Measurements from ENCODE around the gene RCSD1. TPM values are rescaled to one million over a fixed set of nuclear protein-coding genes. Genes with fewer than 3 reads are reported as not detected.

The RCSD1 gene
- total and polyA plus RNA-seq, 7 donors: 3.9 to 34.2 (median 13.7) TPM

DNA sequence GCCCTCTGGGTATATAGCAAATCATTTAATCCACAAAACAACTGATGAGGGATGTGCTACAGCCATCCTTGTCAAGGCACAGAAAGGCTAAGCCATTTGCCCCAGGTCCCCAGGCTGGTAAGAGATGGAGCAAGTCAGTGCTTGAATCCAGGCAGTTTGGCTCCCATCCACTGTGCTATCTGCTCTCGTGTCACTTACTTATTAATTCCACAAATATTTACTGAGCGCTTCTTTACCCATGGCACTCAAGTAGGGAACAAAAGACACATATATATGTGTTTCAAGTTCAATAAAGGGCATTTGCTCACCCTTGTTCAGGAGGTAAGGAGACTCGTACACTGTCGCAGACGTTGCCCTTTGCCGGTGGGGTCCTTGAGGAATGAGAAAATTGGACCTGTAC is 53.2 kb downstream of the RCSD1 start:
- peaks cover 66% of the 10 kb centered on the region for H3K4me1 ChIP-seq
- TF ChIP-seq, protein P1, sequence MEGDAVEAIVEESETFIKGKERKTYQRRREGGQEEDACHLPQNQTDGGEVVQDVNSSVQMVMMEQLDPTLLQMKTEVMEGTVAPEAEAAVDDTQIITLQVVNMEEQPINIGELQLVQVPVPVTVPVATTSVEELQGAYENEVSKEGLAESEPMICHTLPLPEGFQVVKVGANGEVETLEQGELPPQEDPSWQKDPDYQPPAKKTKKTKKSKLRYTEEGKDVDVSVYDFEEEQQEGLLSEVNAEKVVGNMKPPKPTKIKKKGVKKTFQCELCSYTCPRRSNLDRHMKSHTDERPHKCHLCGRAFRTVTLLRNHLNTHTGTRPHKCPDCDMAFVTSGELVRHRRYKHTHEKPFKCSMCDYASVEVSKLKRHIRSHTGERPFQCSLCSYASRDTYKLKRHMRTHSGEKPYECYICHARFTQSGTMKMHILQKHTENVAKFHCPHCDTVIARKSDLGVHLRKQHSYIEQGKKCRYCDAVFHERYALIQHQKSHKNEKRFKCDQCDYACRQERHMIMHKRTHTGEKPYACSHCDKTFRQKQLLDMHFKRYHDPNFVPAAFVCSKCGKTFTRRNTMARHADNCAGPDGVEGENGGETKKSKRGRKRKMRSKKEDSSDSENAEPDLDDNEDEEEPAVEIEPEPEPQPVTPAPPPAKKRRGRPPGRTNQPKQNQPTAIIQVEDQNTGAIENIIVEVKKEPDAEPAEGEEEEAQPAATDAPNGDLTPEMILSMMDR (IDR thresholded peaks at IDR 0.05): no peak
- H3K9me3 ChIP-seq: no peaks in the 10 kb centered on the region
- H3K27ac ChIP-seq: peak overlapping the region; percentile 78
- H3K27me3 ChIP-seq (ENCODE audit: insufficient read depth in 3 of 3, low read length in 2 of 3): no peaks in the 10 kb centered on the region
- H3K36me3 ChIP-seq (ENCODE audit: insufficient read depth in 1 of 2, low read depth in 1 of 2): peaks cover 0 to 3% of the 10 kb centered on the region in 2 donors
- DNase-seq (no peak), ATAC-seq (no peak)
- H3K4me3 ChIP-seq: no peak overlapping the region
- intact Hi-C loops (cut with DNase I): no loop called here
- 48 to 69% (median 58%) methylated on average over 6 of the region's 6 CpGs for WGBS, 3 donors

- Histone ChIP-seq H3K9me3 (no peaks in the 10 kb centered on the region), H3K27me3 (ENCODE audit: insufficient read depth in 3 of 3, low read length in 2 of 3) (no peaks in the 10 kb centered on the region), H3K27ac (peak overlapping the region; percentile 78), H3K4me3 (no peak overlapping the region), H3K4me1 (peaks cover 66% of the 10 kb centered on the region), H3K36me3 (ENCODE audit: insufficient read depth in 1 of 2, low read depth in 1 of 2) (peaks cover 0 to 3% of the 10 kb centered on the region in 2 donors)
- TF ChIP-seq, protein P1 (IDR thresholded peaks at IDR 0.05): no peak
- ATAC-seq (peak; percentile 74 to 79 (median 76)), DNase-seq (peak; percentile 50 to 77)
- intact Hi-C loops (cut with DNase I): no loop called here
- WGBS, 3 donors: 22 to 30% (median 27%) methylated on average over 15 of the region's 15 CpGs
These were observed 53.8 kb downstream of the RCSD1 start for GRCh38 chr1:167683641-167684502.

GRCh38 chr1:167685844-167686243 is 55.8 kb downstream of the RCSD1 start:
- Histone ChIP-seq H3K4me1 (peaks cover 63% of the 10 kb centered on the region), H3K27ac (peak overlapping the region; percentile 78), H3K36me3 (ENCODE audit: insufficient read depth in 1 of 2, low read depth in 1 of 2) (peaks cover 3 to 11% of the 10 kb centered on the region in 2 donors), H3K4me3 (peak overlapping the region; percentile 36), H3K9me3 (no peaks in the 10 kb centered on the region), H3K27me3 (ENCODE audit: insufficient read depth in 3 of 3, low read length in 2 of 3) (no peaks in the 10 kb centered on the region)
- 21 to 22% (median 21%) methylated on average over 5 of the region's 5 CpGs for WGBS, 3 donors
- ATAC-seq (peak; percentile 74 to 84 (median 82)), DNase-seq (no peak)
- intact Hi-C loops (cut with DNase I): loop anchor here (5.0 kb wide), 1 partner anchor 54 kb away; the partner anchor contains the start of gene RCSD1 (in 2 of the 2)
- TF ChIP-seq, protein P1 (IDR thresholded peaks at IDR 0.05): no peak

GRCh38 chr1:167687919-167688519 is 58.0 kb downstream of the RCSD1 start:
- Histone ChIP-seq H3K4me3 (no peak overlapping the region), H3K36me3 (ENCODE audit: insufficient read depth in 1 of 2, low read depth in 1 of 2) (peaks cover 3 to 21% of the 10 kb centered on the region in 2 donors), H3K4me1 (peaks cover 52% of the 10 kb centered on the region), H3K27ac (peak overlapping the region; percentile 78), H3K9me3 (no peaks in the 10 kb centered on the region), H3K27me3 (ENCODE audit: insufficient read depth in 3 of 3, low read length in 2 of 3) (no peaks in the 10 kb centered on the region)
- peak; percentile 36 to 61 (median 51) for ATAC-seq
- WGBS, 3 donors: 21 to 26% (median 23%) methylated on average over 7 of the region's 7 CpGs
- TF ChIP-seq, protein P1 (IDR thresholded peaks at IDR 0.05): peak; percentile 96
- DNase-seq: no peak
- intact Hi-C loops (cut with DNase I): loop anchor here (1.0 to 5.0 kb wide), 4 partner anchors 38 to 88 kb away; partner anchors contain the start of gene RCSD1 (in 2 of the 2)
